SK-N-SH (cell line): ENCODE results near the gene OTUD6A. TPM values are rescaled to one million over a fixed set of nuclear protein-coding genes. Genes with fewer than 3 reads are reported as not detected.

Source experiments
- CTCF ChIA-PET: fragments of 300-600, 350-600 bp; formaldehyde crosslinking; extraction: SDS; loops from one replicate; lab custom pipeline; 2021; lab: Yijun Ruan, JAX
- POLR2A ChIA-PET: fragments of 350-600 bp; sonication (Branson Sonifier 250); formaldehyde crosslinking; extraction: SDS; loops from one replicate; lab custom pipeline; 2020; ENCODE audit warnings: antibody characterized with exemption, inconsistent platforms; lab: Yijun Ruan, JAX
- DNase-seq: peaks from one replicate; pipeline ENCODE4 v3.0.0; 2012
- H2AFZ ChIP-seq: fragments of 200-600 bp; sonication (generic); 2 replicates; pipeline ENCODE4 v1.8.1; 2016; ENCODE audit warnings: antibody characterized with exemption, mild to moderate bottlenecking, low read depth
- H3F3A ChIP-seq: fragments of 200-600 bp; sonication (generic); replicated peaks from 2 replicates; pipeline ENCODE3; 2016; ENCODE audit warnings: antibody characterized with exemption, mild to moderate bottlenecking; ENCODE audit not compliant: insufficient read depth
- H3K27ac ChIP-seq, 2 experiments: fragments of 200-500 bp in 1 of 2; fragments of 200-600 bp in 1 of 2; sonication (Bioruptor generic) in 1 of 2; sonication (generic), shearing (Covaris generic) in 1 of 2; 2 replicates each; pipeline versions ENCODE4 v1.5.1 to v1.6.1; 2014 to 2016; ENCODE audit warnings: low read depth in 2 of 2, inconsistent platforms in 1 of 2, low read length in 1 of 2, mild to moderate bottlenecking in 1 of 2, mixed read lengths in 1 of 2
- H3K27me3 ChIP-seq: fragments of 200-600 bp; sonication (generic), shearing (Covaris generic); 2 replicates; pipeline ENCODE4 v1.6.1; 2016; ENCODE audit warnings: mixed run types; ENCODE audit not compliant: insufficient read depth
- H3K36me3 ChIP-seq, 2 experiments: fragments of 200-500 bp in 1 of 2; fragments of 200-600 bp in 1 of 2; sonication (Bioruptor generic) in 1 of 2; sonication (generic) in 1 of 2; replicated peaks in 1 of 2; 2 replicates each; pipeline versions ENCODE3 to v1.5.1; 2014 to 2016; ENCODE audit warnings: low read length in 1 of 2, mild to moderate bottlenecking in 1 of 2; ENCODE audit not compliant: insufficient read depth in 2 of 2, control insufficient read depth in 1 of 2
- H3K4me1 ChIP-seq, 2 experiments: fragments of 200-500 bp in 1 of 2; fragments of 200-600 bp in 1 of 2; sonication (Bioruptor generic) in 1 of 2; sonication (generic), shearing (Covaris generic) in 1 of 2; 2 replicates each; pipeline versions ENCODE4 v1.5.1 to v1.6.1; 2014 to 2016; ENCODE audit warnings: low read depth in 1 of 2, low read length in 1 of 2, mixed run types in 1 of 2; ENCODE audit not compliant: insufficient read depth in 2 of 2, control insufficient read depth in 1 of 2
- H3K4me2 ChIP-seq: fragments of 200-600 bp; sonication (generic), shearing (Covaris generic); 2 replicates; pipeline ENCODE4 v1.6.1; 2017; ENCODE audit warnings: mixed run types
- H3K4me3 ChIP-seq, 2 experiments: fragments of 200-500 bp in 1 of 2; fragments of 200-600 bp in 1 of 2; sonication (Bioruptor generic) in 1 of 2; sonication (generic), shearing (Covaris generic) in 1 of 2; 2 replicates each; pipeline versions ENCODE4 v1.5.1 to v1.8.1; 2014 to 2016; ENCODE audit warnings: low read depth in 2 of 2, inconsistent platforms in 1 of 2, low read length in 1 of 2, mild to moderate bottlenecking in 1 of 2, mixed read lengths in 1 of 2, moderate library complexity in 1 of 2
- H3K79me2 ChIP-seq: fragments of 200-600 bp; sonication (generic); 2 replicates; pipeline ENCODE4 v1.8.1; 2017; ENCODE audit warnings: mild to moderate bottlenecking; ENCODE audit not compliant: insufficient read depth
- H3K9ac ChIP-seq: fragments of 200-600 bp; sonication (generic); 2 replicates; pipeline ENCODE4 v1.6.1; 2017; ENCODE audit warnings: mixed run types
- H3K9me2 ChIP-seq: fragments of 200-600 bp; sonication (generic); 2 replicates; pipeline ENCODE4 v1.6.1; 2017; ENCODE audit warnings: mixed run types
- H3K9me3 ChIP-seq: fragments of 200-600 bp; sonication (generic); 2 replicates; pipeline ENCODE4 v1.6.1; 2017; ENCODE audit warnings: mixed run types, mild to moderate bottlenecking, moderate library complexity
- H4K20me1 ChIP-seq: fragments of 200-600 bp; sonication (generic); 2 replicates; pipeline ENCODE4 v1.6.1; 2017; ENCODE audit warnings: mild to moderate bottlenecking, mixed run types; ENCODE audit not compliant: insufficient read depth
- ELF1 ChIP-seq: IDR thresholded peaks from 2 replicates; pipeline ENCODE4 v1.4.0; 2012
- FOSL2 ChIP-seq: IDR thresholded peaks from 2 replicates; pipeline ENCODE4 v1.4.0; 2012; ENCODE audit warnings: low read depth, mild to moderate bottlenecking, moderate library complexity, borderline replicate concordance
- FOXJ3 ChIP-seq: sonication (generic); formaldehyde crosslinking; IDR thresholded peaks from 2 replicates; pipeline ENCODE4 v1.5.1; 2020; ENCODE audit warnings: mild to moderate bottlenecking, missing genetic modification reagents
- FOXM1 ChIP-seq: IDR thresholded peaks from 2 replicates; pipeline ENCODE4 v1.4.0; 2012; ENCODE audit warnings: low read depth, mild to moderate bottlenecking
- GATA2 ChIP-seq: sonication (generic); formaldehyde crosslinking; IDR thresholded peaks from 2 replicates; pipeline ENCODE4 v1.5.0; 2020; ENCODE audit warnings: mild to moderate bottlenecking, missing genetic modification reagents
- NFIC ChIP-seq: IDR thresholded peaks from 2 replicates; pipeline ENCODE4 v1.4.0; 2012; ENCODE audit warnings: borderline replicate concordance
- RCOR1 ChIP-seq: fragments of 150-350 bp; IDR thresholded peaks from 2 replicates; pipeline ENCODE4 v1.6.1; 2017; ENCODE audit warnings: antibody characterized with exemption, low read length
- RXRA ChIP-seq: IDR thresholded peaks from 2 replicates; pipeline ENCODE4 v1.4.0; 2012; ENCODE audit warnings: low read depth, mild to moderate bottlenecking, borderline replicate concordance
- SIN3A ChIP-seq: IDR thresholded peaks from 2 replicates; pipeline ENCODE4 v1.6.1; 2012; ENCODE audit warnings: low read depth, mild to moderate bottlenecking, low read length, moderate library complexity, borderline replicate concordance
- SMC3 ChIP-seq: IDR thresholded peaks from 2 replicates; pipeline ENCODE4 v1.6.1; 2012; ENCODE audit warnings: low read depth, low read length, improper control_type of control experiment
- TAF1 ChIP-seq: IDR thresholded peaks from 2 replicates; pipeline ENCODE4 v1.6.1; 2012; ENCODE audit warnings: low read depth, mild to moderate bottlenecking, low read length, moderate library complexity, borderline replicate concordance
- TEAD4 ChIP-seq: IDR thresholded peaks from 2 replicates; pipeline ENCODE4 v1.4.0; 2012; ENCODE audit warnings: mild to moderate bottlenecking, borderline replicate concordance; ENCODE audit not compliant: insufficient read depth
- YY1 ChIP-seq: IDR thresholded peaks from 2 replicates; pipeline ENCODE4 v1.4.0; 2012; ENCODE audit warnings: low read depth, mild to moderate bottlenecking
- WGBS: methylation state at CpG from one replicate; pipeline ENCODE4 v1.1.6; 2017; ENCODE audit warnings: low lambda C conversion rate; 5-methylcytosine and 5-hydroxymethylcytosine counted together
- polyA plus RNA-seq, 3 experiments: library from polyadenylated mRNA; depleted of rRNA; stranded (reverse); fragments of >200 nt; gene quantifications; 2 replicates each; pipeline ENCODE4 v1.2.3, GENCODE V29; 2012
- TF ChIP-seq, protein P1 (sequence below): IDR thresholded peaks from 2 replicates; pipeline ENCODE4 v1.6.1; 2012; ENCODE audit warnings: mild to moderate bottlenecking, low read depth, low read length, moderate library complexity
- TF ChIP-seq, protein P2 (sequence below): fragments of 200-600 bp; sonication (generic); IDR thresholded peaks from 2 replicates; pipeline ENCODE4 v1.6.1; 2017; ENCODE audit warnings: antibody characterized with exemption, mild to moderate bottlenecking, moderate library complexity
- TF ChIP-seq, protein P3 (sequence below): fragments of 150-350 bp; IDR thresholded peaks from 2 replicates; pipeline ENCODE4 v1.6.1; 2016; ENCODE audit warnings: mild to moderate bottlenecking, low read depth, low read length
- TF ChIP-seq, protein P4 (sequence below): IDR thresholded peaks from 2 replicates; pipeline ENCODE4 v1.4.0; 2012; ENCODE audit warnings: low read depth, borderline replicate concordance
- TF ChIP-seq, protein P5 (sequence below): IDR thresholded peaks from 2 replicates; pipeline ENCODE4 v1.4.0; 2012; ENCODE audit warnings: low read depth
- TF ChIP-seq, protein P6 (sequence below): IDR thresholded peaks from 2 replicates; pipeline ENCODE4; 2012

Gene OTUD6A
- polyA plus RNA-seq, 1 of the 3 experiments (the other 2 are of a cell fraction) = not detected

DNA sequence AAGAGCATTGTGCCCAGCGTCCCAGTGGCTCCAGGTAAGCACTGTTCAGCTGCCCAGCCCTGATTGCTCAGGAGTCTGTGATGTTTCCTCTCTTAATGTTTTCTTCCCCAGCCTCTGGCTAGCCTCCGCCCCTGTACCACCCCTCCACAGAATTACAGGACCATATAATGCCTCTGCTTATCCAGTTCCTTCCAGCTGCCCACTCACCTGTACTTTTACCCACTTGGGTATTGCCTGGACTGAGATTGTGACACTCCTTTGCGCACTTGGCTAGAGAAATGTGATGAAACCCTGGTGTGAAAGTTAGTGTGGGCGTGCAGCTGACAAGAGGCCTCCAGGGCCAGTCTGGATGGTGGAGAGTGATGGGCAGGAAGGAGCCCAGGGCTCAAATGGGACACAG lies 12.3 kb upstream of the OTUD6A start, which contains the start of gene AWAT2:
Gene AWAT2, minus strand, starts transcription at position 14 of the 400 bp plus-strand sequence. Its CDS starts 6 bp downstream, at position 8.
- Histone ChIP-seq H2AFZ (no peak within 1 kb of the TSS), H3K79me2 (no peaks in the 10 kb centered on the region), H3K27me3 (no peaks in the 10 kb centered on the region; the same call in 1 of the 2 replicates), H3K9me3 (no peaks in the 10 kb centered on the region), H3K4me1 (no peaks in the 10 kb centered on the region), H3K9me2 (no peaks in the 10 kb centered on the region), H3F3A (peaks cover 5% of the 10 kb centered on the region), H3K36me3 (no peaks in the 10 kb centered on the region), H4K20me1 (no peaks in the 10 kb centered on the region), H3K4me3 (no peak within 1 kb of the TSS), H3K27ac (no peak within 1 kb of the TSS), H3K4me2 (no peak within 1 kb of the TSS), H3K9ac (no peak within 1 kb of the TSS)
- ChIA-PET CTCF (no interaction called here), POLR2A (no interaction called here)
- WGBS = 41% methylated on average over 4 of the region's 4 CpGs
- TF ChIP-seq, protein P1, sequence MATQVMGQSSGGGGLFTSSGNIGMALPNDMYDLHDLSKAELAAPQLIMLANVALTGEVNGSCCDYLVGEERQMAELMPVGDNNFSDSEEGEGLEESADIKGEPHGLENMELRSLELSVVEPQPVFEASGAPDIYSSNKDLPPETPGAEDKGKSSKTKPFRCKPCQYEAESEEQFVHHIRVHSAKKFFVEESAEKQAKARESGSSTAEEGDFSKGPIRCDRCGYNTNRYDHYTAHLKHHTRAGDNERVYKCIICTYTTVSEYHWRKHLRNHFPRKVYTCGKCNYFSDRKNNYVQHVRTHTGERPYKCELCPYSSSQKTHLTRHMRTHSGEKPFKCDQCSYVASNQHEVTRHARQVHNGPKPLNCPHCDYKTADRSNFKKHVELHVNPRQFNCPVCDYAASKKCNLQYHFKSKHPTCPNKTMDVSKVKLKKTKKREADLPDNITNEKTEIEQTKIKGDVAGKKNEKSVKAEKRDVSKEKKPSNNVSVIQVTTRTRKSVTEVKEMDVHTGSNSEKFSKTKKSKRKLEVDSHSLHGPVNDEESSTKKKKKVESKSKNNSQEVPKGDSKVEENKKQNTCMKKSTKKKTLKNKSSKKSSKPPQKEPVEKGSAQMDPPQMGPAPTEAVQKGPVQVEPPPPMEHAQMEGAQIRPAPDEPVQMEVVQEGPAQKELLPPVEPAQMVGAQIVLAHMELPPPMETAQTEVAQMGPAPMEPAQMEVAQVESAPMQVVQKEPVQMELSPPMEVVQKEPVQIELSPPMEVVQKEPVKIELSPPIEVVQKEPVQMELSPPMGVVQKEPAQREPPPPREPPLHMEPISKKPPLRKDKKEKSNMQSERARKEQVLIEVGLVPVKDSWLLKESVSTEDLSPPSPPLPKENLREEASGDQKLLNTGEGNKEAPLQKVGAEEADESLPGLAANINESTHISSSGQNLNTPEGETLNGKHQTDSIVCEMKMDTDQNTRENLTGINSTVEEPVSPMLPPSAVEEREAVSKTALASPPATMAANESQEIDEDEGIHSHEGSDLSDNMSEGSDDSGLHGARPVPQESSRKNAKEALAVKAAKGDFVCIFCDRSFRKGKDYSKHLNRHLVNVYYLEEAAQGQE = no peak
- TF ChIP-seq TEAD4 (no peak), NFIC (no peak), FOXJ3 (no peak), YY1 (no peak), SIN3A (no peak), SMC3 (no peak), GATA2 (CRISPR knock-in tag) (no peak), RCOR1 (no peak), RXRA (no peak), ELF1 (no peak), TAF1 (no peak), FOXM1 (no peak), FOSL2 (no peak)
- TF ChIP-seq, protein P2, sequence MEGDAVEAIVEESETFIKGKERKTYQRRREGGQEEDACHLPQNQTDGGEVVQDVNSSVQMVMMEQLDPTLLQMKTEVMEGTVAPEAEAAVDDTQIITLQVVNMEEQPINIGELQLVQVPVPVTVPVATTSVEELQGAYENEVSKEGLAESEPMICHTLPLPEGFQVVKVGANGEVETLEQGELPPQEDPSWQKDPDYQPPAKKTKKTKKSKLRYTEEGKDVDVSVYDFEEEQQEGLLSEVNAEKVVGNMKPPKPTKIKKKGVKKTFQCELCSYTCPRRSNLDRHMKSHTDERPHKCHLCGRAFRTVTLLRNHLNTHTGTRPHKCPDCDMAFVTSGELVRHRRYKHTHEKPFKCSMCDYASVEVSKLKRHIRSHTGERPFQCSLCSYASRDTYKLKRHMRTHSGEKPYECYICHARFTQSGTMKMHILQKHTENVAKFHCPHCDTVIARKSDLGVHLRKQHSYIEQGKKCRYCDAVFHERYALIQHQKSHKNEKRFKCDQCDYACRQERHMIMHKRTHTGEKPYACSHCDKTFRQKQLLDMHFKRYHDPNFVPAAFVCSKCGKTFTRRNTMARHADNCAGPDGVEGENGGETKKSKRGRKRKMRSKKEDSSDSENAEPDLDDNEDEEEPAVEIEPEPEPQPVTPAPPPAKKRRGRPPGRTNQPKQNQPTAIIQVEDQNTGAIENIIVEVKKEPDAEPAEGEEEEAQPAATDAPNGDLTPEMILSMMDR = no peak
- TF ChIP-seq, protein P3, sequence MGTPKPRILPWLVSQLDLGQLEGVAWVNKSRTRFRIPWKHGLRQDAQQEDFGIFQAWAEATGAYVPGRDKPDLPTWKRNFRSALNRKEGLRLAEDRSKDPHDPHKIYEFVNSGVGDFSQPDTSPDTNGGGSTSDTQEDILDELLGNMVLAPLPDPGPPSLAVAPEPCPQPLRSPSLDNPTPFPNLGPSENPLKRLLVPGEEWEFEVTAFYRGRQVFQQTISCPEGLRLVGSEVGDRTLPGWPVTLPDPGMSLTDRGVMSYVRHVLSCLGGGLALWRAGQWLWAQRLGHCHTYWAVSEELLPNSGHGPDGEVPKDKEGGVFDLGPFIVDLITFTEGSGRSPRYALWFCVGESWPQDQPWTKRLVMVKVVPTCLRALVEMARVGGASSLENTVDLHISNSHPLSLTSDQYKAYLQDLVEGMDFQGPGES = no peak
- TF ChIP-seq, protein P4, sequence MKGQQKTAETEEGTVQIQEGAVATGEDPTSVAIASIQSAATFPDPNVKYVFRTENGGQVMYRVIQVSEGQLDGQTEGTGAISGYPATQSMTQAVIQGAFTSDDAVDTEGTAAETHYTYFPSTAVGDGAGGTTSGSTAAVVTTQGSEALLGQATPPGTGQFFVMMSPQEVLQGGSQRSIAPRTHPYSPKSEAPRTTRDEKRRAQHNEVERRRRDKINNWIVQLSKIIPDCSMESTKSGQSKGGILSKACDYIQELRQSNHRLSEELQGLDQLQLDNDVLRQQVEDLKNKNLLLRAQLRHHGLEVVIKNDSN = no peak
- TF ChIP-seq, protein P5, sequence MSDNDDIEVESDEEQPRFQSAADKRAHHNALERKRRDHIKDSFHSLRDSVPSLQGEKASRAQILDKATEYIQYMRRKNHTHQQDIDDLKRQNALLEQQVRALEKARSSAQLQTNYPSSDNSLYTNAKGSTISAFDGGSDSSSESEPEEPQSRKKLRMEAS = no peak
- TF ChIP-seq, protein P6, sequence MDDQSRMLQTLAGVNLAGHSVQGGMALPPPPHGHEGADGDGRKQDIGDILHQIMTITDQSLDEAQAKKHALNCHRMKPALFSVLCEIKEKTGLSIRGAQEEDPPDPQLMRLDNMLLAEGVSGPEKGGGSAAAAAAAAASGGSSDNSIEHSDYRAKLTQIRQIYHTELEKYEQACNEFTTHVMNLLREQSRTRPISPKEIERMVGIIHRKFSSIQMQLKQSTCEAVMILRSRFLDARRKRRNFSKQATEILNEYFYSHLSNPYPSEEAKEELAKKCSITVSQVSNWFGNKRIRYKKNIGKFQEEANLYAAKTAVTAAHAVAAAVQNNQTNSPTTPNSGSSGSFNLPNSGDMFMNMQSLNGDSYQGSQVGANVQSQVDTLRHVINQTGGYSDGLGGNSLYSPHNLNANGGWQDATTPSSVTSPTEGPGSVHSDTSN = no peak
- no peak for DNase-seq
